ENCODE results near the gene RNPS1.
"Not testable (repeated sequence)": the region's sequence is repeated elsewhere in the genome, so short reads cannot be mapped to it uniquely, and the experiment has no call there.

Gene RNPS1

GRCh38 chr16:2253293-2253692 lies 14.6 kb downstream of the RNPS1 start:
- DNase-seq = no peak

GRCh38 chr16:2252806-2253148 lies 15.1 kb downstream of the RNPS1 start:
- no peak for DNase-seq

- peak; percentile 74 to 75 for DNase-seq
Observed at GRCh38 chr16:2251296-2252111, 16.4 kb downstream of the RNPS1 start, which contains the start of gene ECI1. Gene ECI1, minus strand, starts transcription at chr16:2251587. Its CDS starts 21 bp downstream, at chr16:2251566.

GRCh38 chr16:2250652-2251295 lies 17.2 kb downstream of the RNPS1 start:
- peak; percentile 36 to 37 for DNase-seq

- DNase-seq = no peak
Observed at GRCh38 chr16:2246301-2246885, 21.5 kb downstream of the RNPS1 start.

GRCh38 chr16:2244926-2245795 lies 22.8 kb downstream of the RNPS1 start:
- no peak for DNase-seq

- no peak for DNase-seq
Observed at GRCh38 chr16:2244301-2244700, 23.6 kb downstream of the RNPS1 start.

GRCh38 chr16:2243781-2244180 lies 24.1 kb downstream of the RNPS1 start:
- no peak for DNase-seq

GRCh38 chr16:2243031-2243528 lies 24.8 kb downstream of the RNPS1 start:
- DNase-seq = no peak

- no peak for DNase-seq
Observed at GRCh38 chr16:2242598-2242997, 25.3 kb downstream of the RNPS1 start.

- not testable (repeated sequence) for DNase-seq
Observed at GRCh38 chr16:2240331-2240730, 27.6 kb downstream of the RNPS1 start.

- no peak for DNase-seq
Observed at GRCh38 chr16:2238838-2239675, 28.9 kb downstream of the RNPS1 start.

GRCh38 chr16:2238150-2238837 lies 29.6 kb downstream of the RNPS1 start:
- DNase-seq = no peak

- DNase-seq = no peak
Observed at GRCh38 chr16:2237493-2238149, 30.3 kb downstream of the RNPS1 start.

- DNase-seq = no peak
Observed at GRCh38 chr16:2237102-2237482, 30.8 kb downstream of the RNPS1 start.

- no peak for DNase-seq
Observed at GRCh38 chr16:2236337-2237101, 31.4 kb downstream of the RNPS1 start, which contains the start of gene DNASE1L2. Gene DNASE1L2, plus strand, starts transcription at chr16:2236444. Its CDS starts 373 bp downstream, at chr16:2236817.

- DNase-seq = no peak
Observed at GRCh38 chr16:2235695-2236336, 32.1 kb downstream of the RNPS1 start.

GRCh38 chr16:2235234-2235651 lies 32.7 kb downstream of the RNPS1 start:
- no peak for DNase-seq

- DNase-seq = no peak
Observed at GRCh38 chr16:2234813-2235170, 33.1 kb downstream of the RNPS1 start.

Measured in stimulated activated CD4-positive, alpha-beta T cell treated with anti-CD3 and anti-CD28 coated beads, Interleukin-4, amount 100 ng/mL, for 4 hours (primary cell).